ENCODE results near the gene FBXO9. TPM values are rescaled to one million over a fixed set of nuclear protein-coding genes. Genes with fewer than 3 reads are reported as not detected.
"Not testable (repeated sequence)": the region's sequence is repeated elsewhere in the genome, so short reads cannot be mapped to it uniquely, and the experiment has no call there.

The FBXO9 gene
- total RNA-seq, 4 donors from 2014 or later, result 58.5 to 95.5 (median 73.1) TPM

DNA sequence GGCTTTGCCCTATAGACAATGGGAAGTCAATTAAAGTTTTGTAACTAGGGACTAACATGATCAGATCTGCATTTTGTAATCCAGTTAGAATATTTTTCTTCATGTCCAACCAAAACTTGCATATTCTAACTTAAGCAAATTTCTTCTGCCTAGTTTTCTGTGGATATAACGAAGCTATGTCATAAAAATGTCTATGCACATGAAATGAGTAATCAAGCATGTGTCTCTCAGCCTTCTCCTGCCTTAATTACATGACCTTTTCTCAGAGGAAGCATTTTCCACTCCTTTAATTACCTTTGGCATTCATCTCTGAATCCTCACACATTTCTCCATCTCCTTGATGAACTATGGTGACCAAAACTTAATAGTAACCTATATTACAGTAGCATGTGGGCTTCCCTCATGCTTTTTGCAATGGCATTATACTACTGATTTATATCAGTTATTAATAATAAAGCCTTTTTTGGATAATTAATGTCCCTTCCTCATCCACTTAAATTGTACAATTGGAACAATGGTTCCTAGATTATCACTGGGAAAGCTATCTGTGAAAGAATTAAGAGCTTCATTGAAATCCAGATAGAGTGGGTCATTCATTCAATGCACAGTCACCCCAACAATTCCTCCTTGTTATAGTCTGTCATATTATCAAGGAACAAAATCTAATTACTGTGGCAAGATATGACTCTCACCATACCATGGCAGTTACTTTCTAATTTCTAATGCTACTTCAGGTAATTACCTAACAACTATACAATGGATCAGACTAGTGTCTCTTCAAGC lies 19.1 kb upstream of the FBXO9 start:
- TF ChIP-seq EP300 (IDR thresholded peaks at IDR 0.05), result no peak
- TF ChIP-seq, protein P1, sequence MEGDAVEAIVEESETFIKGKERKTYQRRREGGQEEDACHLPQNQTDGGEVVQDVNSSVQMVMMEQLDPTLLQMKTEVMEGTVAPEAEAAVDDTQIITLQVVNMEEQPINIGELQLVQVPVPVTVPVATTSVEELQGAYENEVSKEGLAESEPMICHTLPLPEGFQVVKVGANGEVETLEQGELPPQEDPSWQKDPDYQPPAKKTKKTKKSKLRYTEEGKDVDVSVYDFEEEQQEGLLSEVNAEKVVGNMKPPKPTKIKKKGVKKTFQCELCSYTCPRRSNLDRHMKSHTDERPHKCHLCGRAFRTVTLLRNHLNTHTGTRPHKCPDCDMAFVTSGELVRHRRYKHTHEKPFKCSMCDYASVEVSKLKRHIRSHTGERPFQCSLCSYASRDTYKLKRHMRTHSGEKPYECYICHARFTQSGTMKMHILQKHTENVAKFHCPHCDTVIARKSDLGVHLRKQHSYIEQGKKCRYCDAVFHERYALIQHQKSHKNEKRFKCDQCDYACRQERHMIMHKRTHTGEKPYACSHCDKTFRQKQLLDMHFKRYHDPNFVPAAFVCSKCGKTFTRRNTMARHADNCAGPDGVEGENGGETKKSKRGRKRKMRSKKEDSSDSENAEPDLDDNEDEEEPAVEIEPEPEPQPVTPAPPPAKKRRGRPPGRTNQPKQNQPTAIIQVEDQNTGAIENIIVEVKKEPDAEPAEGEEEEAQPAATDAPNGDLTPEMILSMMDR (IDR thresholded peaks at IDR 0.05), result no peak
- no peak for TF ChIP-seq POLR2A (IDR thresholded peaks at IDR 0.05; ENCODE audit: low read depth)
- TF ChIP-seq POLR2AphosphoS5 (IDR thresholded peaks at IDR 0.05), result no peak
- intact Hi-C loops (cut with DNase I), result no loop called here
- peaks cover 37 to 55% (median 39%) of the 10 kb centered on the region in 4 donors for H3K4me1 ChIP-seq
- no peak overlapping the region for H3K27ac ChIP-seq (replicated peaks in 1 of 4)
- H3K4me3 ChIP-seq, result no peak overlapping the region
- H3K36me3 ChIP-seq, result peaks cover 0 to 3% (median under 1%) of the 10 kb centered on the region in 4 donors
- WGBS, result 90% methylated on average over 1 of the region's 1 CpG
- no peaks in the 10 kb centered on the region for H3K9me3 ChIP-seq
- DNase-seq (ENCODE audit: extremely low spot score), result no peak
- H3K27me3 ChIP-seq, result no peaks in the 10 kb centered on the region

DNA sequence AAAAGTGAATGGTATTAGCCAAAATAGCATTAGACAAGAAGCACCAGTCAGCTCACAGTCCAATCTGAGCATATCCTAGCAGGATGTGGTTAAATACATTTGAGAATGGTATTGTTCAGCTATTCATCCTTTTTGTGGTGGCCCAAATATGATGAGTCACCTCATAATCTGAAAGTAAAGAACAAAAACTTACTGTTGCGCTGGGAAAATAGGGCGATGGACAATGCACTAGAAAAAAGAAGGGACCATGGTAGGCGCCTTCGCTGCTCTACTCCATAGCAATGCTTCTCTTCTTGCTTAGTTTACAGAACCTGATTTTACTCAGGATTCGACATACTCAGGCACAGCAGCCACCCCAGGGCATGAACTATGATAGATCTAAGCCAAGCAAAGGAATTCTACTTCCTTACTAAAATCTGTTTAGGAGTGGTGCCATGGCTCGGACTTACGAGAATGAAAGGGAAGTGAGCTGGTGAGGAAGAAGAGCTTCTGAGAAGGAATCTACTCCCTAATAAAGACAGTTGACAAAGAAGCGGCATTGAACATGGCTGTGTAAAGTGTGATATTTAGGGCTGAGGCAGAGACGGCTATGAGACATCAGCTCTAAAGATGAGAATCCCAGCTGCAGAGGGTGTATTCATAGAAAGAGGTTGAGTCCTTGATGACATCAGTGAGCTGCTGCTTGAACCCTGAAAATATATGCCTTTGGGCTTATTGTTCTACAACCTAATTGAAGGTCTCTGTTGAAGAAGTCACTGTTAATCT lies 16.6 kb upstream of the FBXO9 start:
- no peak for DNase-seq (ENCODE audit: extremely low spot score)
- peak overlapping the region in 1 of 4 donors; percentile 4 for H3K4me3 ChIP-seq
- H3K36me3 ChIP-seq, result peaks cover 0 to 9% (median 0%) of the 10 kb centered on the region in 4 donors
- intact Hi-C loops (cut with DNase I), result no loop called here
- no peaks in the 10 kb centered on the region for H3K27me3 ChIP-seq
- TF ChIP-seq POLR2A (IDR thresholded peaks at IDR 0.05; ENCODE audit: low read depth) (no peak), POLR2AphosphoS5 (IDR thresholded peaks at IDR 0.05) (no peak), EP300 (IDR thresholded peaks at IDR 0.05) (no peak)
- TF ChIP-seq, protein P1 (IDR thresholded peaks at IDR 0.05), result no peak
- peaks cover 18 to 42% (median 22%) of the 10 kb centered on the region in 4 donors for H3K4me1 ChIP-seq
- no peaks in the 10 kb centered on the region for H3K9me3 ChIP-seq
- H3K27ac ChIP-seq (replicated peaks in 1 of 4), result no peak overlapping the region
- 88% methylated on average over 9 of the region's 9 CpGs for WGBS

DNA sequence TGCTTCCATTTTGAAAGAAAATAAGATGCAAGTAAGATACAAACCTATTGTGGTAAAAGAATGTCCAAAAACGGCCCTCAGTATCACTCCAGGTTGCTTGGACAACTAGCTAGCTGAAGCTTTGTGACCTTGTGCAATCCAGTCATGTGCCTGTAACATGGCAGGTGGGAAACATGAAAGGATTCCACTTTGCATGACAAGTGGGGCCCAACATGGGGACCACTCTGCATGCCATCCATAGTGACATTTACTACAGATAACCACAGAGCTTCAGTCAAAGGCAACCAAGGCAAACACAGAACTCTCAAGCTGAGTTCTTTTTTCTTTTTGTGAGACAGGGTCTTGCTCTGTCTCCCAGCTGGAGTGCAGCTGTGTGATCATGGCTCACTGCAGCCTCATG lies 15.8 kb upstream of the FBXO9 start:
- Histone ChIP-seq H3K36me3 (peaks cover 0 to 9% (median under 1%) of the 10 kb centered on the region in 4 donors), H3K27me3 (no peaks in the 10 kb centered on the region), H3K27ac (replicated peaks in 1 of 4) (no peak overlapping the region), H3K9me3 (no peaks in the 10 kb centered on the region), H3K4me3 (no peak overlapping the region), H3K4me1 (peaks cover 17 to 41% (median 19%) of the 10 kb centered on the region in 4 donors)
- intact Hi-C loops (cut with DNase I), result no loop called here
- no peak for DNase-seq (ENCODE audit: extremely low spot score)
- TF ChIP-seq, protein P1 (IDR thresholded peaks at IDR 0.05), result no peak
- TF ChIP-seq EP300 (IDR thresholded peaks at IDR 0.05), result no peak
- TF ChIP-seq POLR2AphosphoS5 (IDR thresholded peaks at IDR 0.05), result no peak
- no peak for TF ChIP-seq POLR2A (IDR thresholded peaks at IDR 0.05; ENCODE audit: low read depth)
- WGBS, result 100% methylated on average over 1 of the region's 1 CpG

DNA sequence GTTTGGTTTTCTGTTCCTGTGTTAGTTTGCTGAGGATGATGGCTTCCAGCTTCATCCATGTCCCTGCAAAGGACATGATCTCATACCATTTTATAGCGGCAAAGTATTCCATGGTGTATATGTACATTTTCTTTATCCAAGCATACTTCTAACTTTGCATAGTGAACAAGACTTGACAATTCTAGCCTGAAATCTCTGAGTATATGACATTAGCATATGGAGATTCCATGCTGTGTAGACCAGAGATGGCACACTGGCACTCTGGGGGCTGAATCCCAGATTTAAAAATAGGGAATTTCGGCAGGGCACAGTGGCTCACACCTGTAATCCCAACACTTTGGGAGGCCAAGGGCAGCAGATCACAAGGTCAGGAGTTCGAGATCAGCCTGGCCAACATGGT lies 13.1 kb upstream of the FBXO9 start:
- H3K9me3 ChIP-seq; H3K27ac ChIP-seq (replicated peaks in 1 of 4); DNase-seq (ENCODE audit: extremely low spot score); H3K27me3 ChIP-seq; H3K36me3 ChIP-seq; intact Hi-C loops (cut with DNase I); H3K4me3 ChIP-seq: not testable (repeated sequence)
- H3K4me1 ChIP-seq, result peaks cover 26 to 52% (median 32%) of the 10 kb centered on the region in 4 donors
- WGBS, result 100% methylated on average over 3 of the region's 3 CpGs

DNA sequence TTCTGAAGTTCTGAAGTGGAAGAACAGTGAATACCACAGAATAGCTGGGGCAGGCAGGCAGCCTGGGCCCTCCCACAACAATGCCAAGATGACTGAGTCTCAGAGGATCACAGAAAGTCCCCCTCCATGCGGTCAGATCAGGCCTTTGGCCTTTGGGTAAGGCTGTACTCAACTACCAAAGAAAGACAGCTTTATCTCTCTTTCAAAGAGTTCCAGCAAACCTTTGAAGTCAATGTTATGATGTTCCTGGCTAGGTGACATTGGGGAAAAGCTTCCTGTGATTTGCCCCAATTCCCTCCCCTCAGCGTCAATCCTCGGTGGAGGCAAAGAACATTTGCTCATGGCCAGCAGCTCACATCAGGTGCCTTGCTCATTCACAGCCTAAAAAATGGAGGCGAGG lies 10.7 kb upstream of the FBXO9 start:
- no peak overlapping the region for H3K4me3 ChIP-seq
- peaks cover 0 to 9% (median 2%) of the 10 kb centered on the region in 4 donors for H3K36me3 ChIP-seq
- no peak overlapping the region for H3K27ac ChIP-seq (replicated peaks in 1 of 4)
- H3K27me3 ChIP-seq, result no peaks in the 10 kb centered on the region
- DNase-seq (ENCODE audit: extremely low spot score), result no peak
- TF ChIP-seq POLR2AphosphoS5 (IDR thresholded peaks at IDR 0.05) (no peak), EP300 (IDR thresholded peaks at IDR 0.05) (no peak)
- no peaks in the 10 kb centered on the region for H3K9me3 ChIP-seq
- 89% methylated on average over 4 of the region's 4 CpGs for WGBS
- peaks cover 43 to 56% (median 55%) of the 10 kb centered on the region in 4 donors for H3K4me1 ChIP-seq
- intact Hi-C loops (cut with DNase I), result no loop called here
